22Rv1 (cell line): Measurements from ENCODE around the gene MAP4K3.

Experiments used
- H3K27ac ChIP-seq: fragments of 450-650 bp; 2 replicates; pipeline ENCODE4 v1.5.1; 2017
- CTCF ChIP-seq: fragments of 450-650 bp; IDR thresholded peaks from 2 replicates; pipeline ENCODE4 v1.5.1; 2017; ENCODE audit warnings: mild to moderate bottlenecking
- ZFX ChIP-seq: fragments of 450-650 bp; IDR thresholded peaks from 2 replicates; pipeline ENCODE4 v1.6.1; 2017; ENCODE audit warnings: antibody characterized with exemption, borderline replicate concordance

The MAP4K3 gene

GRCh38 chr2:39419282-39420223 is 17.5 kb downstream of the MAP4K3 start:
- no peak for TF ChIP-seq ZFX
- TF ChIP-seq CTCF = no peak

GRCh38 chr2:39418491-39418890 is 18.6 kb downstream of the MAP4K3 start:
- TF ChIP-seq CTCF = no peak
- no peak for TF ChIP-seq ZFX
- H3K27ac ChIP-seq = no peak overlapping the region

More at GRCh38 chr2:39419282-39420223, 17.5 kb downstream of the MAP4K3 start:
- no peak overlapping the region for H3K27ac ChIP-seq

GRCh38 chr2:39416140-39416539 is 20.9 kb downstream of the MAP4K3 start:
- no peak overlapping the region for H3K27ac ChIP-seq
- no peak for TF ChIP-seq CTCF
- TF ChIP-seq ZFX = no peak

GRCh38 chr2:39413063-39413737 is 23.9 kb downstream of the MAP4K3 start:
- no peak for TF ChIP-seq CTCF
- no peak overlapping the region for H3K27ac ChIP-seq

- no peak overlapping the region for H3K27ac ChIP-seq
- no peak for TF ChIP-seq ZFX
- no peak for TF ChIP-seq CTCF
Observed at GRCh38 chr2:39411181-39411944, 25.7 kb downstream of the MAP4K3 start.

GRCh38 chr2:39409697-39410389 is 27.2 kb downstream of the MAP4K3 start:
- TF ChIP-seq CTCF (no peak), ZFX (no peak)
- H3K27ac ChIP-seq = no peak overlapping the region
